H1 (cell line): ENCODE measurements around the gene TIE1. TPM values are rescaled to one million over a fixed set of nuclear protein-coding genes. Genes with fewer than 3 reads are reported as not detected.

Source experiments
- CTCF ChIA-PET: fragments of 300-600 bp; sonication (Branson Sonifier 250); formaldehyde crosslinking; loops from one replicate; lab custom pipeline; 2021; ENCODE audit not compliant: partially characterized antibody; lab: Charles Lee
- POLR2A ChIA-PET: fragments of 300-600 bp; sonication (Branson Sonifier 250); formaldehyde crosslinking; loops from one replicate; lab custom pipeline; 2021; ENCODE audit warnings: inconsistent platforms; ENCODE audit not compliant: partially characterized antibody; lab: Charles Lee
- DNase-seq, 2 experiments: peaks; one replicate each; pipeline versions ENCODE4 v3.0.0 to v3.0.0-alpha.2; 2010 to 2022; ENCODE audit warnings: low spot score in 2 of 2, low read depth in 1 of 2, mixed read lengths in 1 of 2
- FAIRE-seq: peaks from 2 replicates; lab custom pipeline; 2011; peaks lifted over from hg19 to GRCh38; lab: Jason Lieb, UNC
- H2AFZ ChIP-seq: 2 replicates; pipeline ENCODE4 v1.8.1; 2012; ENCODE audit warnings: low read length, inconsistent platforms
- H2AK5ac ChIP-seq: 2 replicates; pipeline ENCODE4 v1.6.1; 2013; ENCODE audit warnings: low read depth, low read length
- H2BK120ac ChIP-seq: replicated peaks from 2 replicates; pipeline ENCODE3; 2013; ENCODE audit warnings: low read depth, low read length, inconsistent platforms
- H2BK12ac ChIP-seq: 2 replicates; pipeline ENCODE4 v1.6.1; 2013; ENCODE audit warnings: low read depth, low read length
- H2BK15ac ChIP-seq: 2 replicates; pipeline ENCODE4 v1.6.1; 2013; ENCODE audit warnings: low read length
- H2BK20ac ChIP-seq: 2 replicates; pipeline ENCODE4 v1.6.1; 2013; ENCODE audit warnings: low read length
- H2BK5ac ChIP-seq: 2 replicates; pipeline ENCODE4 v1.6.1; 2013; ENCODE audit warnings: low read depth, low read length
- H3K14ac ChIP-seq: 2 replicates; pipeline ENCODE4 v1.6.1; 2013; ENCODE audit warnings: inconsistent platforms; ENCODE audit not compliant: insufficient read length
- H3K18ac ChIP-seq: 2 replicates; pipeline ENCODE4 v1.6.1; 2013; ENCODE audit warnings: low read length; ENCODE audit errors: extremely low read depth
- H3K23ac ChIP-seq: 2 replicates; pipeline ENCODE4 v1.6.1; 2013; ENCODE audit warnings: inconsistent platforms; ENCODE audit not compliant: insufficient read length
- H3K23me2 ChIP-seq: 2 replicates; pipeline ENCODE4 v1.6.1; 2013; ENCODE audit warnings: low read depth, low read length
- H3K27ac ChIP-seq: 2 replicates; pipeline ENCODE4 v1.6.1; 2011; ENCODE audit warnings: low read depth, low read length, inconsistent platforms
- H3K27me3 ChIP-seq, 4 experiments: replicated peaks in 1 of 4; 1 replicate in 1 of 4; 2 replicates in 3 of 4; pipeline versions ENCODE4 v1.6.1 to v1.8.1; 2011 to 2013; ENCODE audit warnings: low read length in 3 of 4, mild to moderate bottlenecking in 3 of 4, inconsistent platforms in 2 of 4, mixed read lengths in 2 of 4, moderate library complexity in 1 of 4; ENCODE audit not compliant: control insufficient read depth in 3 of 4, insufficient read depth in 3 of 4; ENCODE audit errors: extremely low read depth in 1 of 4
- H3K36me3 ChIP-seq, 4 experiments: 2 replicates each; pipeline versions ENCODE4 v1.6.1 to v1.8.1; 2011 to 2013; ENCODE audit warnings: mild to moderate bottlenecking in 4 of 4, low read length in 3 of 4, moderate library complexity in 2 of 4, control low read depth in 1 of 4, inconsistent platforms in 1 of 4; ENCODE audit not compliant: insufficient read depth in 4 of 4, control insufficient read depth in 2 of 4
- H3K4ac ChIP-seq: replicated peaks from 2 replicates; pipeline ENCODE3; 2013; ENCODE audit warnings: low read length, low read depth, mixed read lengths, inconsistent platforms; ENCODE audit not compliant: insufficient read length
- H3K4me1 ChIP-seq, 4 experiments: replicated peaks in 1 of 4; 1 replicate in 1 of 4; 2 replicates in 3 of 4; pipeline versions ENCODE4 v1.6.1 to v1.8.1; 2011 to 2013; ENCODE audit warnings: low read length in 3 of 4, inconsistent platforms in 2 of 4, mixed read lengths in 1 of 4; ENCODE audit not compliant: insufficient read depth in 4 of 4, control insufficient read depth in 3 of 4
- H3K4me2 ChIP-seq, 2 experiments: 2 replicates each; pipeline versions ENCODE4 v1.6.1 to v1.8.1; 2011 to 2013; ENCODE audit warnings: low read depth in 2 of 2, low read length in 2 of 2, control low read depth in 1 of 2, inconsistent platforms in 1 of 2, mild to moderate bottlenecking in 1 of 2; ENCODE audit not compliant: insufficient read depth in 1 of 2
- H3K4me3 ChIP-seq, 4 experiments: fragments of 200-600, 300-600 bp in 1 of 4; sonication (generic), shearing (Covaris generic), sonication (Bioruptor Twin) in 1 of 4; 2 replicates each; pipeline versions ENCODE4 v1.5.1 to v1.8.1; 2011 to 2016; ENCODE audit warnings: low read length in 4 of 4, low read depth in 3 of 4, control low read depth in 2 of 4, inconsistent platforms in 2 of 4, mild to moderate bottlenecking in 2 of 4, mixed read lengths in 1 of 4, moderate library complexity in 1 of 4; ENCODE audit not compliant: insufficient read depth in 2 of 4; ENCODE audit errors: extremely low read depth in 1 of 4
- H3K56ac ChIP-seq: replicated peaks from 2 replicates; pipeline ENCODE3; 2013; ENCODE audit warnings: low read depth, mild to moderate bottlenecking, mixed read lengths, low read length, inconsistent platforms; ENCODE audit not compliant: insufficient read length
- H3K79me1 ChIP-seq: 2 replicates; pipeline ENCODE4 v1.6.1; 2013; ENCODE audit warnings: low read depth, low read length, control low read depth
- H3K79me2 ChIP-seq, 2 experiments: 2 replicates each; pipeline versions ENCODE4 v1.6.1 to v1.8.1; 2012 to 2013; ENCODE audit warnings: low read length in 2 of 2, mild to moderate bottlenecking in 2 of 2, inconsistent platforms in 1 of 2; ENCODE audit not compliant: insufficient read depth in 2 of 2, control insufficient read depth in 1 of 2
- H3K9ac ChIP-seq, 4 experiments: replicated peaks in 1 of 4; 1 replicate in 1 of 4; 2 replicates in 3 of 4; pipeline versions ENCODE4 v1.6.1 to v1.8.1; 2011 to 2013; ENCODE audit warnings: low read depth in 3 of 4, low read length in 3 of 4, control low read depth in 2 of 4, mild to moderate bottlenecking in 2 of 4, moderate library complexity in 2 of 4, inconsistent platforms in 1 of 4; ENCODE audit errors: extremely low read depth in 1 of 4
- H3K9me3 ChIP-seq, 2 experiments: 2 replicates each; pipeline versions ENCODE4 v1.6.1 to v1.8.1; 2012 to 2013; ENCODE audit warnings: mild to moderate bottlenecking in 2 of 2, moderate library complexity in 2 of 2, control low read depth in 1 of 2, inconsistent platforms in 1 of 2, low read depth in 1 of 2, low read length in 1 of 2, mixed read lengths in 1 of 2; ENCODE audit not compliant: insufficient read depth in 2 of 2
- H4K20me1 ChIP-seq, 2 experiments: replicated peaks in 1 of 2; 2 replicates each; pipeline versions ENCODE3 to v1.8.1; 2011 to 2013; ENCODE audit warnings: inconsistent platforms in 2 of 2, low read length in 2 of 2, mild to moderate bottlenecking in 1 of 2; ENCODE audit not compliant: insufficient read depth in 2 of 2, control insufficient read depth in 1 of 2
- H4K5ac ChIP-seq: 2 replicates; pipeline ENCODE4 v1.6.1; 2013; ENCODE audit warnings: low read length, low read depth, mixed read lengths, inconsistent platforms; ENCODE audit not compliant: insufficient read length
- H4K8ac ChIP-seq: 2 replicates; pipeline ENCODE4 v1.8.0; 2013; ENCODE audit warnings: mild to moderate bottlenecking, moderate library complexity, low read length, inconsistent platforms; ENCODE audit not compliant: insufficient read depth; ENCODE audit errors: extremely low read depth
- H4K91ac ChIP-seq: replicated peaks from 2 replicates; pipeline ENCODE3; 2013; ENCODE audit warnings: low read length, mixed read lengths, inconsistent platforms; ENCODE audit not compliant: insufficient read length
- BACH1 ChIP-seq: IDR thresholded peaks from 2 replicates; pipeline ENCODE4 v1.6.1; 2012; ENCODE audit warnings: low read length, improper control_type of control experiment
- CHD1 ChIP-seq: IDR thresholded peaks from 2 replicates; pipeline ENCODE4 v1.6.1; 2012; ENCODE audit warnings: low read depth, low read length, improper control_type of control experiment
- TAF7 ChIP-seq: optimal IDR thresholded peaks from 2 replicates; pipeline ENCODE3; 2011; ENCODE audit warnings: low read depth, mild to moderate bottlenecking, inconsistent platforms, low read length, moderate library complexity, borderline replicate concordance
- WGBS, 2 experiments: shearing (Covaris generic) in 1 of 2; methylation state at CpG; one replicate each; pipeline versions ENCODE4 v1.1.6 to v1.1.7; 2013 to 2015; ENCODE audit warnings: low lambda C conversion rate in 2 of 2, mixed read lengths in 2 of 2, inconsistent platforms in 1 of 2, low coverage in 1 of 2, missing lambda C conversion rate in 1 of 2; ENCODE audit not compliant: insufficient replicate concordance in 2 of 2, insufficient coverage in 1 of 2, insufficient read length in 1 of 2; ENCODE audit errors: extremely low coverage in 1 of 2, missing lambda C conversion rate in 1 of 2; 5-methylcytosine and 5-hydroxymethylcytosine counted together
- polyA plus RNA-seq, 7 experiments: library from polyadenylated mRNA; depleted of rRNA in 3 of 7; stranded (reverse) in 5 of 7; unstranded in 2 of 7; fragments of >200 nt in 5 of 7; fragments of 200-250 nt in 2 of 7; gene quantifications; 1 replicate in 5 of 7; 2 replicates in 1 of 7; 4 replicates in 1 of 7; pipeline versions ENCODE4 v1.2.1 to v1.2.3, GENCODE V29; 2011 to 2013; ENCODE audit warnings: missing spikeins in 2 of 7, mixed read lengths in 2 of 7
- total RNA-seq: library from RNA; stranded (reverse); fragmentation: NEBNext Ultra II Directional; extraction: Animal tissue kit (Norgen Biotek cat#: 25700); gene quantifications from 2 replicates; pipeline ENCODE4 v1.2.1, GENCODE V29; 2021

The TIE1 gene
- total and polyA plus RNA-seq, 2 of the 8 experiments (the other 6 are each of a cell fraction or from before 2014, with no cell fraction given) = 0.74 to 2.2 TPM

GRCh38 chr1:43352351-43352705 lies 51.5 kb downstream of the TIE1 start:
- Histone ChIP-seq H3K4ac (no peak overlapping the region), H2BK20ac (peak overlapping the region; percentile 43; the same call in 1 of the 2 replicates), H3K4me1 (peaks cover 4 to 12% (median 8%) of the 10 kb centered on the region in 4 experiments; a peak in 6 of 7 replicates), H2AK5ac (no peak overlapping the region), H2AFZ (no peak overlapping the region), H3K4me2 (no peak overlapping the region), H3K23ac (no peak overlapping the region), H3K79me2 (no peaks in the 10 kb centered on the region), H3K27ac (no peak overlapping the region), H2BK12ac (0 out of 2 replicates have a peak overlapping the region, but pooled peaks have one; percentile 43), H3K27me3 (peaks cover 0 to 3% (median 0%) of the 10 kb centered on the region in 4 experiments; a peak in 1 of 7 replicates), H4K20me1 (no peaks in the 10 kb centered on the region), H3K36me3 (no peaks in the 10 kb centered on the region), H3K14ac (no peak overlapping the region), H4K8ac (no peak overlapping the region), H3K56ac (no peak overlapping the region), H2BK5ac (peak overlapping the region; percentile 73), H3K4me3 (no peak overlapping the region), H3K9me3 (no peaks in the 10 kb centered on the region), H3K18ac (no peak overlapping the region), H4K91ac (no peak overlapping the region), H3K79me1 (no peaks in the 10 kb centered on the region), H3K9ac (no peak overlapping the region), H4K5ac (no peak overlapping the region), H2BK120ac (no peak overlapping the region), H2BK15ac (peak overlapping the region; percentile 53; the same call in 1 of the 2 replicates), H3K23me2 (peaks cover 7% of the 10 kb centered on the region)
- WGBS, 2 experiments = 92% methylated on average over 2 of the region's 2 CpGs; no CpG with 5 or more reads in 1 of the 2 experiments
- DNase-seq (no peak), FAIRE-seq (no peak)
- CTCF ChIA-PET = interaction anchor here (1.0 kb wide), 1 partner anchor 115 kb away, joined by 3 read pairs; no protein-coding TSS in a partner anchor
- TF ChIP-seq CHD1 (no peak), BACH1 (no peak), TAF7 (no peak)
- POLR2A ChIA-PET = interaction anchor here (1.5 to 1.6 kb wide), 2 partner anchors 11 to 16 kb away, joined by 6 to 11 read pairs; no protein-coding TSS in a partner anchor
